Measurements from ENCODE around the gene MPHOSPH9.

GRCh38 chr12:123142518-123142840 lies 90.5 kb downstream of the MPHOSPH9 start:
- TF ChIP-seq CTCF (IDR thresholded peaks at IDR 0.05) (no peak), POLR2A (IDR thresholded peaks at IDR 0.05) (no peak)

Data from heart left ventricle (tissue), 13 donors.